Central memory CD8-positive, alpha-beta T cell (primary cell): ENCODE measurements around the gene ARMH1.
"Not testable (repeated sequence)": the region's sequence is repeated elsewhere in the genome, so short reads cannot be mapped to it uniquely, and the experiment has no call there.

Experiments used
- ATAC-seq: fragments of 150-1000 bp; cut with Tn5 transposase; replicated peaks from 2 replicates; pipeline ENCODE4 v1.10.0; 2022; ENCODE audit warnings: mild to moderate bottlenecking, moderate FRiP score, moderate number of reproducible peaks; ENCODE audit not compliant: poor library complexity, severe bottlenecking; ENCODE audit errors: extremely low read depth
- DNase-seq, 2 donors: peaks; one replicate each; pipeline ENCODE4 v3.0.0; 2021; ENCODE audit warnings: low spot score in 2 of 2
- H3K27ac Mint-ChIP-seq: one replicate; pipeline ENCODE4 v1.8.0; 2022; ENCODE audit warnings: low read depth, mild to moderate bottlenecking, moderate library complexity, mixed read lengths
- H3K27me3 Mint-ChIP-seq: one replicate; pipeline ENCODE4 v1.8.0; 2022; ENCODE audit warnings: mixed read lengths
- H3K36me3 Mint-ChIP-seq: one replicate; pipeline ENCODE4 v1.8.0; 2022; ENCODE audit warnings: mild to moderate bottlenecking, moderate library complexity, mixed read lengths; ENCODE audit not compliant: insufficient read depth
- H3K4me1 Mint-ChIP-seq: one replicate; pipeline ENCODE4 v1.8.0; 2022; ENCODE audit warnings: mixed read lengths
- H3K4me3 Mint-ChIP-seq: one replicate; pipeline ENCODE4 v1.8.0; 2022; ENCODE audit warnings: mild to moderate bottlenecking, moderate library complexity, mixed read lengths
- H3K9me3 Mint-ChIP-seq: one replicate; pipeline ENCODE4 v1.8.0; 2022; ENCODE audit warnings: mixed read lengths

ARMH1 gene

GRCh38 chr1:44696789-44697345 is 22.4 kb downstream of the ARMH1 start:
- Mint-ChIP-seq H3K36me3 (peaks cover 3% of the 10 kb centered on the region), H3K27me3 (peaks cover under 1% of the 10 kb centered on the region), H3K4me1 (peaks cover 6% of the 10 kb centered on the region), H3K9me3 (no peaks in the 10 kb centered on the region), H3K4me3 (peak overlapping the region; percentile 36), H3K27ac (peak overlapping the region; percentile 77)
- DNase-seq (peak in 1 of 2 donors; percentile 18), ATAC-seq (peak; percentile 94)

DNA sequence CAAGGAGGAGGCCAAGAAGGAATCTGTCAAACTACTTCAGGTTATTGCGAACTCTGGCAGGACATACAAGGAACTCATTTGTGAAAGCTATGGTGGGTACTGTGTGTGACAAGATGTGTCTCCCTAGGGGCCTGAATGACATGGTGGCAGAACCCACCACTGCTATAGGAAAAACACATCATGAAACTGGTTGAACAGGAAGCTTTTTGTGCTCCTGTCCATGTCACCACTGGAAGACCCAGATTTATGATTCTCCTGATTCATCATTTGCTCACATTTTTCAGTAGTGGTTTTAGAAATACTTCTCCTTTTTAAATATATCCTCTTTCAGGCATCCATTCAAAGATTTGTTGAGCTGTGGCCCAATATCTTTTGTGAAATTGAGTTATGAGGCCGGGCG is 23.6 kb downstream of the ARMH1 start:
- no peak for ATAC-seq
- Mint-ChIP-seq H3K4me3 (no peak overlapping the region), H3K27me3 (no peaks in the 10 kb centered on the region), H3K4me1 (peaks cover 6% of the 10 kb centered on the region), H3K36me3 (peaks cover 1% of the 10 kb centered on the region), H3K27ac (no peak overlapping the region), H3K9me3 (no peaks in the 10 kb centered on the region)
- no peak for DNase-seq

- H3K4me1 Mint-ChIP-seq, H3K4me3 Mint-ChIP-seq, ATAC-seq, H3K27me3 Mint-ChIP-seq, H3K9me3 Mint-ChIP-seq, H3K27ac Mint-ChIP-seq, DNase-seq, H3K36me3 Mint-ChIP-seq: not testable (repeated sequence)
Observed at GRCh38 chr1:44699375-44699774, 24.9 kb downstream of the ARMH1 start.

- Mint-ChIP-seq H3K27ac (no peak overlapping the region), H3K9me3 (no peaks in the 10 kb centered on the region), H3K36me3 (peaks cover 1% of the 10 kb centered on the region), H3K4me3 (no peak overlapping the region), H3K4me1 (peaks cover 6% of the 10 kb centered on the region), H3K27me3 (no peaks in the 10 kb centered on the region)
- DNase-seq (no peak), ATAC-seq (no peak)
Observed at GRCh38 chr1:44700573-44700972, 26.1 kb downstream of the ARMH1 start.

DNA sequence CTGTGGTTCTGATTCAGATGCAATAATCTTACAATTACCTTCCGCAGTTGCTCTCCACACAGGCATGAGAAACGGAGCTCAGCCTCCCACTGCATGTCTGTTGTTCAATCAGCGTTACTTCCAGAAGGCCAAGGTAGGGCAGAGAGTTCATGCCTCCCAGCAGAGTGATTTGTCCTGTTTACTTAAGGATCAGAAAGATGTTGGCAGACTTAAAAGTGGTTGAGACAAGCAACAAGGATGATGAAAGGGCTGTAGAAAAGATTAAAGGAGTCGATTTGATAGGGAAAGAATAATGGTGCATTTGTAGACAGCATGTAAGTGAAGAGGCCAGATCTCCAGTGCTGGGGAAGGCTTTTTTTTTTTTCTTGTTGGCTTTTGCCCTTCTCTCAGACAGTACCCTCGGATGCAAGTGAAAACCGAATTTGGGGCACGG is 26.6 kb downstream of the ARMH1 start:
- ATAC-seq: no peak
- H3K4me3 Mint-ChIP-seq: no peak overlapping the region

DNA sequence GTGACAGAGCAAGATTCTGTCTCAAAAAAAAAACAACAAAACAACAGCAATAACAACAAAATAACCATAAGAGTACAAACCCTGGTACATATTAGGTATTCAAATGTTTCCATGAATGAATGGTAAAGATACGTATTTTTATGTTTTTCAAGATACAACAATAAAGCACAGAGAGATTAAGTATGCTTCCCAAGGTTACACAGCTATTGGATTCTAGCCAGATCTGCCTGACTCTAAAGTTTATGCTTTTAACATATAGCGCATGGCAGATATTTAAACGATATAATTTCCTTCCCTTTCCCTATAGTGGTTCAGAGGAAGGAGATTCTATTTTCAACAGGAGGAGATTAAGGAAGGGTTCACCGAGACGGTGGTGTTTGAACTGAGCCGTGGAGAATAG is 31.0 kb downstream of the ARMH1 start:
- Mint-ChIP-seq H3K4me3 (no peak overlapping the region), H3K4me1 (peaks cover 6% of the 10 kb centered on the region), H3K36me3 (no peaks in the 10 kb centered on the region), H3K27ac (no peak overlapping the region), H3K27me3 (peaks cover 10% of the 10 kb centered on the region), H3K9me3 (no peaks in the 10 kb centered on the region)
- ATAC-seq (no peak), DNase-seq (no peak)

More for the DNA sequence above, 26.6 kb downstream of the ARMH1 start:
- peaks cover 1% of the 10 kb centered on the region for H3K36me3 Mint-ChIP-seq
- no peak overlapping the region for H3K27ac Mint-ChIP-seq
- no peaks in the 10 kb centered on the region for H3K9me3 Mint-ChIP-seq
- DNase-seq: no peak
- peaks cover 6% of the 10 kb centered on the region for H3K4me1 Mint-ChIP-seq
- no peaks in the 10 kb centered on the region for H3K27me3 Mint-ChIP-seq

DNA sequence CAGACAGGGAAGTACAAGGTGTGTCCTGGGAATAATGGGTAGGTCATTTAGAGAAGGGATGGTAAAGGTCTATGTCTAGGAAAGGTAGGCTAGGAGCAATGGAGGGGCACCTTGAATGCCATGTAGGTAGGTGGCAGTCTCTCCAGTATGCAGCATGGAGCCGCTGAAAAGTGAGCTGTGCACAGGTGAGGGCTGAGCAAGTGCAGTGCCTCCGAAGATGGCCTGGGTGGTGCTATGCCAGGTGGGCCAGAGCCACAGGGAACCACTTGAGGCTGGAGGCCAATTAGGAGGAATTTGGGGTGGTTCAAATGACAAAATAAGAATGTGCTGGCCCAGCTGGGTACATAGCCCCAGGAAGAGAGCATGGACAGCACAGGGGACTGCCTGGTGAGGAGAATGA is 31.4 kb downstream of the ARMH1 start:
- Mint-ChIP-seq H3K27me3 (peaks cover 10% of the 10 kb centered on the region), H3K9me3 (no peaks in the 10 kb centered on the region), H3K4me1 (peaks cover 6% of the 10 kb centered on the region), H3K27ac (no peak overlapping the region), H3K36me3 (no peaks in the 10 kb centered on the region), H3K4me3 (no peak overlapping the region)
- ATAC-seq: no peak
- DNase-seq: no peak

GRCh38 chr1:44707112-44707881 is 32.8 kb downstream of the ARMH1 start:
- peaks cover 10% of the 10 kb centered on the region for H3K27me3 Mint-ChIP-seq
- H3K27ac Mint-ChIP-seq: no peak overlapping the region
- H3K9me3 Mint-ChIP-seq: no peaks in the 10 kb centered on the region
- H3K36me3 Mint-ChIP-seq: no peaks in the 10 kb centered on the region
- peaks cover 6% of the 10 kb centered on the region for H3K4me1 Mint-ChIP-seq
- no peak overlapping the region for H3K4me3 Mint-ChIP-seq
- DNase-seq: no peak
- no peak for ATAC-seq

- H3K27ac Mint-ChIP-seq: peak overlapping the region; percentile 12
- no peaks in the 10 kb centered on the region for H3K9me3 Mint-ChIP-seq
- peaks cover 10% of the 10 kb centered on the region for H3K27me3 Mint-ChIP-seq
- H3K4me1 Mint-ChIP-seq: peaks cover 6% of the 10 kb centered on the region
- DNase-seq: no peak
- no peaks in the 10 kb centered on the region for H3K36me3 Mint-ChIP-seq
- ATAC-seq: peak; percentile 58
- H3K4me3 Mint-ChIP-seq: peak overlapping the region; percentile 14
Observed at GRCh38 chr1:44707959-44708831, 33.7 kb downstream of the ARMH1 start.

DNA sequence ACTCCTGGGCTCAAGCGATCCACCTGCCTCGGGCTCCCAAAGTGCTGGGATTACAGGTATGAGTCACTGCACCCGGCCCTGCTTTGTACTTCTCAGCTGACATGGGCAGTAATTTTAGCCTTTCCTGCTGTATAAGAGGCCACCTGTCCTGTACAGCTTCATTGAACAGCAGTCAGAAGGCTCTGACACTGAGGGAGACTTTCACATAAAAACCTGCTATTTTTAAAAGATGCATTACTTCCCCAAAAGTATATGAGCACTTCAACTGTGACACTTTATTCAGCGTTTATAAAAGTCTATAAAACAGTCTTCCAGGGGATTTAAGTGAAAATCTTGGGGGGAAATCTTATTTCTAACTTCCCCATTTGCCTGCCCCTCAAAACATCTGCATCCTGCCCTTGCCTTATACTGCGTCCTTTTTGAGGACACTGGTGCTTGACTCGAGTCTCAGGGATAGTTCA is 38.8 kb downstream of the ARMH1 start:
- no peak overlapping the region for H3K27ac Mint-ChIP-seq
- no peak overlapping the region for H3K4me3 Mint-ChIP-seq
- ATAC-seq (no peak), DNase-seq (no peak)
- H3K4me1 Mint-ChIP-seq: peaks cover 33% of the 10 kb centered on the region
- no peaks in the 10 kb centered on the region for H3K9me3 Mint-ChIP-seq
- H3K36me3 Mint-ChIP-seq: no peaks in the 10 kb centered on the region
- H3K27me3 Mint-ChIP-seq: peaks cover 10% of the 10 kb centered on the region

DNA sequence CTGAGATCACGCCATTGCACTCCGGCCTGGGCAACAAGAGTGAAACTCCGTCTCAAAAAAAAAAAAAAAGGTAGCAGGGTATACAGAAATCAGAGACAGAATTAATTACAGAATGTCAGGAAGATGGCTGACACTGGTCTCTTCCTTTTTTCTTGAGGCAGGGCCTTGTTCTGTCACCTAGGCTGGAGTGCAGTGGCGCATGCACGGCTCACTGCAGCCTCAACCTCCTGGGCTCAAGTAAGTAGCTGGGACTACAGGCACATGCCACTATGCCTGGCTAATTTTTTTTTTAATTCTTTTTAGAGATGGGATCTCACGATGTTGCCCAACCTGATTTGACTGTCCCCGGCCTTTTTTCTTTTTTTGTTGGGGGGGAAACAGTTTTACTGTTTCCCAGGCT is 40.0 kb downstream of the ARMH1 start:
- Mint-ChIP-seq H3K27me3 (no peaks in the 10 kb centered on the region), H3K9me3 (no peaks in the 10 kb centered on the region), H3K4me3 (no peak overlapping the region), H3K36me3 (no peaks in the 10 kb centered on the region), H3K4me1 (peaks cover 41% of the 10 kb centered on the region), H3K27ac (no peak overlapping the region)
- DNase-seq (no peak), ATAC-seq (no peak)

GRCh38 chr1:44714944-44715571 is 40.5 kb downstream of the ARMH1 start:
- Mint-ChIP-seq H3K9me3 (no peaks in the 10 kb centered on the region), H3K27me3 (no peaks in the 10 kb centered on the region), H3K27ac (no peak overlapping the region), H3K4me3 (peak overlapping the region; percentile 39), H3K36me3 (no peaks in the 10 kb centered on the region), H3K4me1 (peaks cover 42% of the 10 kb centered on the region)
- ATAC-seq (peak; percentile 84), DNase-seq (peak; percentile 52 to 65)
